Hippocampal formation (tissue), 2 donors: Measurements from ENCODE around the gene MYO16.
"Not testable (repeated sequence)": the region's sequence is repeated elsewhere in the genome, so short reads cannot be mapped to it uniquely, and the experiment has no call there.

Experiments used
- DNase-seq, 2 donors: peaks; one replicate each; lab custom pipeline; 2025; lab: John Stamatoyannopoulos, UW

The MYO16 gene

GRCh38 chr13:108895220-108895704 lies 265.9 kb downstream of the MYO16 start:
- peak in 1 of 2 donors; percentile 29 for DNase-seq

GRCh38 chr13:108897955-108898354 lies 268.5 kb downstream of the MYO16 start:
- no peak for DNase-seq

GRCh38 chr13:108902405-108903155 lies 273.2 kb downstream of the MYO16 start:
- DNase-seq: no peak

- DNase-seq: no peak
These were observed 274.2 kb downstream of the MYO16 start for GRCh38 chr13:108903613-108904012.

- no peak for DNase-seq
These were observed 282.4 kb downstream of the MYO16 start for GRCh38 chr13:108911807-108912206.

GRCh38 chr13:108913731-108914130 lies 284.3 kb downstream of the MYO16 start:
- DNase-seq: not testable (repeated sequence)

GRCh38 chr13:108915095-108915633 lies 285.8 kb downstream of the MYO16 start:
- peak in 1 of 2 donors; percentile 25 for DNase-seq

GRCh38 chr13:108915634-108916512 lies 286.5 kb downstream of the MYO16 start:
- DNase-seq: no peak

GRCh38 chr13:108917581-108917980 lies 288.2 kb downstream of the MYO16 start:
- no peak for DNase-seq

- DNase-seq: no peak
These were observed 289.9 kb downstream of the MYO16 start for GRCh38 chr13:108919036-108919907.

- DNase-seq: no peak
These were observed 290.7 kb downstream of the MYO16 start for GRCh38 chr13:108920137-108920536.

- no peak for DNase-seq
These were observed 291.8 kb downstream of the MYO16 start for GRCh38 chr13:108921238-108921637.

GRCh38 chr13:108922108-108922507 lies 292.7 kb downstream of the MYO16 start:
- no peak for DNase-seq

- DNase-seq: no peak
These were observed 294.1 kb downstream of the MYO16 start for GRCh38 chr13:108923386-108924047.

GRCh38 chr13:108924134-108924533 lies 294.7 kb downstream of the MYO16 start:
- DNase-seq: no peak

- DNase-seq: no peak
These were observed 295.1 kb downstream of the MYO16 start for GRCh38 chr13:108924541-108924940.

- DNase-seq: no peak
These were observed 295.7 kb downstream of the MYO16 start for GRCh38 chr13:108925070-108925469.

- DNase-seq: no peak
These were observed 297.5 kb downstream of the MYO16 start for GRCh38 chr13:108926862-108927261.

GRCh38 chr13:108927615-108928014 lies 298.2 kb downstream of the MYO16 start:
- DNase-seq: no peak

GRCh38 chr13:108929532-108930206 lies 300.3 kb downstream of the MYO16 start:
- no peak for DNase-seq
